Fibroblast of pulmonary artery (primary cell): Measurements from ENCODE around the gene SPRR3.

ENCODE experiments used
- DNase-seq: peaks from one replicate; pipeline ENCODE4 v3.0.0-alpha.2; 2010; ENCODE audit warnings: low read depth
- H3K4me3 ChIP-seq: replicated peaks from 2 replicates; pipeline ENCODE4 v1.5.1; 2011; ENCODE audit warnings: low read depth, mild to moderate bottlenecking, control low read depth, low read length, moderate library complexity
- CTCF ChIP-seq: IDR thresholded peaks from 2 replicates; pipeline ENCODE4 v1.5.1; 2011; ENCODE audit warnings: mild to moderate bottlenecking, control low read depth, low read length, inconsistent platforms; ENCODE audit errors: missing control alignments

Gene SPRR3

GRCh38 chr1:152961226-152961891 is 40.2 kb upstream of the SPRR3 start:
- no peak for TF ChIP-seq CTCF
- no peak overlapping the region for H3K4me3 ChIP-seq
- DNase-seq: no peak

- no peak for DNase-seq
These were observed 38.6 kb upstream of the SPRR3 start for GRCh38 chr1:152962876-152963415.

GRCh38 chr1:152964536-152964935 is 37.0 kb upstream of the SPRR3 start:
- no peak overlapping the region for H3K4me3 ChIP-seq
- no peak for DNase-seq
- TF ChIP-seq CTCF: no peak

More at GRCh38 chr1:152962876-152963415, 38.6 kb upstream of the SPRR3 start:
- H3K4me3 ChIP-seq: no peak overlapping the region
- TF ChIP-seq CTCF: no peak

- no peak for TF ChIP-seq CTCF
- DNase-seq: no peak
- H3K4me3 ChIP-seq: no peak overlapping the region
These were observed 35.7 kb upstream of the SPRR3 start for GRCh38 chr1:152965853-152966252.

- TF ChIP-seq CTCF: no peak
- DNase-seq: no peak
- no peak overlapping the region for H3K4me3 ChIP-seq
These were observed 34.3 kb upstream of the SPRR3 start for GRCh38 chr1:152967201-152967600.

- no peak overlapping the region for H3K4me3 ChIP-seq
- no peak for DNase-seq
- no peak for TF ChIP-seq CTCF
These were observed 33.3 kb upstream of the SPRR3 start for GRCh38 chr1:152968248-152968647.

- no peak for DNase-seq
These were observed 32.5 kb upstream of the SPRR3 start for GRCh38 chr1:152969036-152969435.

More at GRCh38 chr1:152969036-152969435, 32.5 kb upstream of the SPRR3 start:
- TF ChIP-seq CTCF: no peak
- no peak overlapping the region for H3K4me3 ChIP-seq
